H1 (cell line): ENCODE results near the gene NDUFB10. TPM values are rescaled to one million over a fixed set of nuclear protein-coding genes. Genes with fewer than 3 reads are reported as not detected.

Experiments
- CTCF ChIA-PET: fragments of 300-600 bp; sonication (Branson Sonifier 250); formaldehyde crosslinking; loops from one replicate; lab custom pipeline; 2021; ENCODE audit not compliant: partially characterized antibody; lab: Charles Lee
- POLR2A ChIA-PET: fragments of 300-600 bp; sonication (Branson Sonifier 250); formaldehyde crosslinking; loops from one replicate; lab custom pipeline; 2021; ENCODE audit warnings: inconsistent platforms; ENCODE audit not compliant: partially characterized antibody; lab: Charles Lee
- DNase-seq, 2 experiments: peaks; one replicate each; pipeline versions ENCODE4 v3.0.0 to v3.0.0-alpha.2; 2010 to 2022; ENCODE audit warnings: low spot score in 2 of 2, low read depth in 1 of 2, mixed read lengths in 1 of 2
- FAIRE-seq: peaks from 2 replicates; lab custom pipeline; 2011; peaks lifted over from hg19 to GRCh38; lab: Jason Lieb, UNC
- H2AFZ ChIP-seq: 2 replicates; pipeline ENCODE4 v1.8.1; 2012; ENCODE audit warnings: low read length, inconsistent platforms
- H2AK5ac ChIP-seq: 2 replicates; pipeline ENCODE4 v1.6.1; 2013; ENCODE audit warnings: low read depth, low read length
- H2BK120ac ChIP-seq: replicated peaks from 2 replicates; pipeline ENCODE3; 2013; ENCODE audit warnings: low read depth, low read length, inconsistent platforms
- H2BK12ac ChIP-seq: 2 replicates; pipeline ENCODE4 v1.6.1; 2013; ENCODE audit warnings: low read depth, low read length
- H2BK15ac ChIP-seq: 2 replicates; pipeline ENCODE4 v1.6.1; 2013; ENCODE audit warnings: low read length
- H2BK20ac ChIP-seq: 2 replicates; pipeline ENCODE4 v1.6.1; 2013; ENCODE audit warnings: low read length
- H2BK5ac ChIP-seq: 2 replicates; pipeline ENCODE4 v1.6.1; 2013; ENCODE audit warnings: low read depth, low read length
- H3K14ac ChIP-seq: 2 replicates; pipeline ENCODE4 v1.6.1; 2013; ENCODE audit warnings: inconsistent platforms; ENCODE audit not compliant: insufficient read length
- H3K18ac ChIP-seq: 2 replicates; pipeline ENCODE4 v1.6.1; 2013; ENCODE audit warnings: low read length; ENCODE audit errors: extremely low read depth
- H3K23ac ChIP-seq: 2 replicates; pipeline ENCODE4 v1.6.1; 2013; ENCODE audit warnings: inconsistent platforms; ENCODE audit not compliant: insufficient read length
- H3K23me2 ChIP-seq: 2 replicates; pipeline ENCODE4 v1.6.1; 2013; ENCODE audit warnings: low read depth, low read length
- H3K27ac ChIP-seq: 2 replicates; pipeline ENCODE4 v1.6.1; 2011; ENCODE audit warnings: low read depth, low read length, inconsistent platforms
- H3K27me3 ChIP-seq, 4 experiments: replicated peaks in 1 of 4; 1 replicate in 1 of 4; 2 replicates in 3 of 4; pipeline versions ENCODE4 v1.6.1 to v1.8.1; 2011 to 2013; ENCODE audit warnings: low read length in 3 of 4, mild to moderate bottlenecking in 3 of 4, inconsistent platforms in 2 of 4, mixed read lengths in 2 of 4, moderate library complexity in 1 of 4; ENCODE audit not compliant: control insufficient read depth in 3 of 4, insufficient read depth in 3 of 4; ENCODE audit errors: extremely low read depth in 1 of 4
- H3K36me3 ChIP-seq, 4 experiments: 2 replicates each; pipeline versions ENCODE4 v1.6.1 to v1.8.1; 2011 to 2013; ENCODE audit warnings: mild to moderate bottlenecking in 4 of 4, low read length in 3 of 4, moderate library complexity in 2 of 4, control low read depth in 1 of 4, inconsistent platforms in 1 of 4; ENCODE audit not compliant: insufficient read depth in 4 of 4, control insufficient read depth in 2 of 4
- H3K4ac ChIP-seq: replicated peaks from 2 replicates; pipeline ENCODE3; 2013; ENCODE audit warnings: low read length, low read depth, mixed read lengths, inconsistent platforms; ENCODE audit not compliant: insufficient read length
- H3K4me1 ChIP-seq, 4 experiments: replicated peaks in 1 of 4; 1 replicate in 1 of 4; 2 replicates in 3 of 4; pipeline versions ENCODE4 v1.6.1 to v1.8.1; 2011 to 2013; ENCODE audit warnings: low read length in 3 of 4, inconsistent platforms in 2 of 4, mixed read lengths in 1 of 4; ENCODE audit not compliant: insufficient read depth in 4 of 4, control insufficient read depth in 3 of 4
- H3K4me2 ChIP-seq, 2 experiments: 2 replicates each; pipeline versions ENCODE4 v1.6.1 to v1.8.1; 2011 to 2013; ENCODE audit warnings: low read depth in 2 of 2, low read length in 2 of 2, control low read depth in 1 of 2, inconsistent platforms in 1 of 2, mild to moderate bottlenecking in 1 of 2; ENCODE audit not compliant: insufficient read depth in 1 of 2
- H3K4me3 ChIP-seq, 4 experiments: fragments of 200-600, 300-600 bp in 1 of 4; sonication (generic), shearing (Covaris generic), sonication (Bioruptor Twin) in 1 of 4; 2 replicates each; pipeline versions ENCODE4 v1.5.1 to v1.8.1; 2011 to 2016; ENCODE audit warnings: low read length in 4 of 4, low read depth in 3 of 4, control low read depth in 2 of 4, inconsistent platforms in 2 of 4, mild to moderate bottlenecking in 2 of 4, mixed read lengths in 1 of 4, moderate library complexity in 1 of 4; ENCODE audit not compliant: insufficient read depth in 2 of 4; ENCODE audit errors: extremely low read depth in 1 of 4
- H3K56ac ChIP-seq: replicated peaks from 2 replicates; pipeline ENCODE3; 2013; ENCODE audit warnings: low read depth, mild to moderate bottlenecking, mixed read lengths, low read length, inconsistent platforms; ENCODE audit not compliant: insufficient read length
- H3K79me1 ChIP-seq: 2 replicates; pipeline ENCODE4 v1.6.1; 2013; ENCODE audit warnings: low read depth, low read length, control low read depth
- H3K79me2 ChIP-seq, 2 experiments: 2 replicates each; pipeline versions ENCODE4 v1.6.1 to v1.8.1; 2012 to 2013; ENCODE audit warnings: low read length in 2 of 2, mild to moderate bottlenecking in 2 of 2, inconsistent platforms in 1 of 2; ENCODE audit not compliant: insufficient read depth in 2 of 2, control insufficient read depth in 1 of 2
- H3K9ac ChIP-seq, 4 experiments: replicated peaks in 1 of 4; 1 replicate in 1 of 4; 2 replicates in 3 of 4; pipeline versions ENCODE4 v1.6.1 to v1.8.1; 2011 to 2013; ENCODE audit warnings: low read depth in 3 of 4, low read length in 3 of 4, control low read depth in 2 of 4, mild to moderate bottlenecking in 2 of 4, moderate library complexity in 2 of 4, inconsistent platforms in 1 of 4; ENCODE audit errors: extremely low read depth in 1 of 4
- H3K9me3 ChIP-seq, 2 experiments: 2 replicates each; pipeline versions ENCODE4 v1.6.1 to v1.8.1; 2012 to 2013; ENCODE audit warnings: mild to moderate bottlenecking in 2 of 2, moderate library complexity in 2 of 2, control low read depth in 1 of 2, inconsistent platforms in 1 of 2, low read depth in 1 of 2, low read length in 1 of 2, mixed read lengths in 1 of 2; ENCODE audit not compliant: insufficient read depth in 2 of 2
- H4K20me1 ChIP-seq, 2 experiments: replicated peaks in 1 of 2; 2 replicates each; pipeline versions ENCODE3 to v1.8.1; 2011 to 2013; ENCODE audit warnings: inconsistent platforms in 2 of 2, low read length in 2 of 2, mild to moderate bottlenecking in 1 of 2; ENCODE audit not compliant: insufficient read depth in 2 of 2, control insufficient read depth in 1 of 2
- H4K5ac ChIP-seq: 2 replicates; pipeline ENCODE4 v1.6.1; 2013; ENCODE audit warnings: low read length, low read depth, mixed read lengths, inconsistent platforms; ENCODE audit not compliant: insufficient read length
- H4K8ac ChIP-seq: 2 replicates; pipeline ENCODE4 v1.8.0; 2013; ENCODE audit warnings: mild to moderate bottlenecking, moderate library complexity, low read length, inconsistent platforms; ENCODE audit not compliant: insufficient read depth; ENCODE audit errors: extremely low read depth
- H4K91ac ChIP-seq: replicated peaks from 2 replicates; pipeline ENCODE3; 2013; ENCODE audit warnings: low read length, mixed read lengths, inconsistent platforms; ENCODE audit not compliant: insufficient read length
- ATF3 ChIP-seq: IDR thresholded peaks from 2 replicates; pipeline ENCODE4 v1.6.1; 2011; ENCODE audit warnings: low read depth, mild to moderate bottlenecking, low read length; ENCODE audit not compliant: insufficient read depth
- BACH1 ChIP-seq: IDR thresholded peaks from 2 replicates; pipeline ENCODE4 v1.6.1; 2012; ENCODE audit warnings: low read length, improper control_type of control experiment
- BRCA1 ChIP-seq: IDR thresholded peaks from 2 replicates; pipeline ENCODE4 v1.6.1; 2012; ENCODE audit warnings: low read depth, low read length, improper control_type of control experiment
- CHD1 ChIP-seq: IDR thresholded peaks from 2 replicates; pipeline ENCODE4 v1.6.1; 2012; ENCODE audit warnings: low read depth, low read length, improper control_type of control experiment
- CHD2 ChIP-seq: IDR thresholded peaks from 2 replicates; pipeline ENCODE4 v1.6.1; 2012; ENCODE audit warnings: low read length, improper control_type of control experiment
- CTBP2 ChIP-seq: IDR thresholded peaks from 2 replicates; pipeline ENCODE4 v1.7.0; 2011; ENCODE audit warnings: borderline replicate concordance, mild to moderate bottlenecking, moderate library complexity, mixed read lengths, low read length; ENCODE audit not compliant: insufficient read depth, insufficient read length
- EGR1 ChIP-seq: IDR thresholded peaks from 2 replicates; pipeline ENCODE4 v1.6.1; 2011; ENCODE audit warnings: low read depth, low read length, borderline replicate concordance
- PHF8 ChIP-seq: fragments of 200-600 bp; sonication (generic); conservative IDR thresholded peaks from 2 replicates; pipeline ENCODE4 v1.7.1; 2012; ENCODE audit warnings: low read depth, mild to moderate bottlenecking, inconsistent platforms, low read length, moderate library complexity
- RAD21 ChIP-seq, 2 experiments: IDR thresholded peaks in 1 of 2; conservative IDR thresholded peaks in 1 of 2; 2 replicates each; pipeline ENCODE4 v1.6.1; 2011; ENCODE audit warnings: low read depth in 2 of 2, low read length in 2 of 2, improper control_type of control experiment in 1 of 2, inconsistent platforms in 1 of 2, mild to moderate bottlenecking in 1 of 2, moderate library complexity in 1 of 2
- SP2 ChIP-seq: IDR thresholded peaks from 2 replicates; pipeline ENCODE4 v1.6.1; 2012; ENCODE audit warnings: mild to moderate bottlenecking, low read length, inconsistent platforms
- SRF ChIP-seq: IDR thresholded peaks from 2 replicates; pipeline ENCODE4 v1.6.1; 2011; ENCODE audit warnings: mild to moderate bottlenecking, low read depth, low read length, moderate library complexity
- SUZ12 ChIP-seq: fragments of 200-600 bp; sonication (generic); IDR thresholded peaks from 2 replicates; pipeline ENCODE4 v1.6.1; 2012; ENCODE audit warnings: mild to moderate bottlenecking, inconsistent platforms, low read length, moderate library complexity, mixed read lengths
- WGBS, 2 experiments: shearing (Covaris generic) in 1 of 2; methylation state at CpG; one replicate each; pipeline versions ENCODE4 v1.1.6 to v1.1.7; 2013 to 2015; ENCODE audit warnings: low lambda C conversion rate in 2 of 2, mixed read lengths in 2 of 2, inconsistent platforms in 1 of 2, low coverage in 1 of 2, missing lambda C conversion rate in 1 of 2; ENCODE audit not compliant: insufficient replicate concordance in 2 of 2, insufficient coverage in 1 of 2, insufficient read length in 1 of 2; ENCODE audit errors: extremely low coverage in 1 of 2, missing lambda C conversion rate in 1 of 2; 5-methylcytosine and 5-hydroxymethylcytosine counted together
- polyA plus RNA-seq, 7 experiments: library from polyadenylated mRNA; depleted of rRNA in 3 of 7; stranded (reverse) in 5 of 7; unstranded in 2 of 7; fragments of >200 nt in 5 of 7; fragments of 200-250 nt in 2 of 7; gene quantifications; 1 replicate in 5 of 7; 2 replicates in 1 of 7; 4 replicates in 1 of 7; pipeline versions ENCODE4 v1.2.1 to v1.2.3, GENCODE V29; 2011 to 2013; ENCODE audit warnings: missing spikeins in 2 of 7, mixed read lengths in 2 of 7
- total RNA-seq: library from RNA; stranded (reverse); fragmentation: NEBNext Ultra II Directional; extraction: Animal tissue kit (Norgen Biotek cat#: 25700); gene quantifications from 2 replicates; pipeline ENCODE4 v1.2.1, GENCODE V29; 2021

NDUFB10 gene
- total and polyA plus RNA-seq, 2 of the 8 experiments (the other 6 are each of a cell fraction or from before 2014, with no cell fraction given) = 183 to 194 TPM

GRCh38 chr16:1982013-1982433, 22.7 kb downstream of the NDUFB10 start:
- Histone ChIP-seq H3K9ac (no peak overlapping the region), H3K27ac (no peak overlapping the region), H3K14ac (no peak overlapping the region), H3K36me3 (peaks cover 2 to 14% (median 6%) of the 10 kb centered on the region in 4 experiments; a peak in 5 of 8 replicates), H2AK5ac (no peak overlapping the region), H2BK12ac (no peak overlapping the region), H3K4me1 (peaks cover 3 to 40% (median 27%) of the 10 kb centered on the region in 4 experiments), H3K23ac (no peak overlapping the region), H3K79me2 (peaks cover 0 to 9% of the 10 kb centered on the region in 2 experiments; a peak in 1 of 4 replicates), H3K56ac (no peak overlapping the region), H3K27me3 (peaks cover 8 to 40% (median 39%) of the 10 kb centered on the region in 4 experiments; a peak in 6 of 7 replicates), H2BK120ac (no peak overlapping the region), H4K8ac (no peak overlapping the region), H2BK20ac (no peak overlapping the region), H3K18ac (no peak overlapping the region), H2BK5ac (no peak overlapping the region), H4K5ac (no peak overlapping the region), H3K79me1 (no peaks in the 10 kb centered on the region), H3K23me2 (peaks cover 26% of the 10 kb centered on the region), H4K20me1 (peaks cover 0 to 12% of the 10 kb centered on the region in 2 experiments), H4K91ac (no peak overlapping the region), H2AFZ (no peak overlapping the region), H2BK15ac (peak overlapping the region; percentile 61; the same call in 1 of the 2 replicates), H3K4ac (no peak overlapping the region), H3K4me3 (no peak overlapping the region), H3K4me2 (peak overlapping the region in 1 of 2 experiments; percentile 91; a peak in 1 of 4 replicates), H3K9me3 (no peaks in the 10 kb centered on the region)
- ChIA-PET CTCF (interaction anchor here (0.9 to 3.1 kb wide), 8 partner anchors 9 to 30 kb away, joined by 3 to 9 read pairs (median 4); no protein-coding TSS in a partner anchor), POLR2A (interaction anchor here (0.8 to 28.2 kb wide), 10 partner anchors 9 to 199 kb away, joined by 3 to 736 read pairs (median 4); partner anchors contain the start of genes NDUFB10, NUBP2, RNF151 and RPS2)
- FAIRE-seq = no peak
- WGBS, 2 experiments = 57% methylated on average over 5 of the region's 5 CpGs; no CpG with 5 or more reads in 1 of the 2 experiments
- DNase-seq = no peak
- TF ChIP-seq SRF (no peak), CHD1 (no peak), CTBP2 (no peak), BACH1 (no peak), BRCA1 (no peak), SUZ12 (no peak), CHD2 (no peak), ATF3 (no peak), SP2 (no peak), PHF8 (no peak), RAD21 (IDR thresholded peaks at IDR 0.05 in 1 of 2, conservative IDR thresholded peaks at IDR 0.05 in 1 of 2; ENCODE audit: low read depth in 2 of 2, low read length in 2 of 2) (no peak), EGR1 (no peak)
